PFSK-1 (cell line): ENCODE measurements around the gene STEAP1B. TPM values are rescaled to one million over a fixed set of nuclear protein-coding genes. Genes with fewer than 3 reads are reported as not detected.
"Not testable (repeated sequence)": the region's sequence is repeated elsewhere in the genome, so short reads cannot be mapped to it uniquely, and the experiment has no call there.

ENCODE experiments used
- FOXP2 ChIP-seq: optimal IDR thresholded peaks from 2 replicates; pipeline ENCODE3; 2011; ENCODE audit warnings: borderline replicate concordance, control low read depth, inconsistent platforms; ENCODE audit not compliant: insufficient read depth; ENCODE audit errors: extremely low read length, extremely low read depth
- POLR2AphosphoS5 ChIP-seq: IDR thresholded peaks from 2 replicates; pipeline ENCODE4 v1.6.1; 2012; ENCODE audit warnings: low read depth, mild to moderate bottlenecking, control low read depth, low read length, moderate library complexity
- REST ChIP-seq, 2 experiments: IDR thresholded peaks; 2 replicates each; pipeline versions ENCODE4 v1.6.1 to v1.8.0; 2011 to 2012; ENCODE audit warnings: low read depth in 2 of 2, low read length in 2 of 2, control low read depth in 1 of 2, inconsistent platforms in 1 of 2, mild to moderate bottlenecking in 1 of 2, moderate library complexity in 1 of 2; ENCODE audit not compliant: insufficient read depth in 1 of 2
- SIN3A ChIP-seq: IDR thresholded peaks from 2 replicates; pipeline ENCODE4 v1.6.1; 2012; ENCODE audit warnings: mild to moderate bottlenecking, low read length, moderate library complexity, borderline replicate concordance; ENCODE audit not compliant: insufficient read depth
- TAF1 ChIP-seq: IDR thresholded peaks from 2 replicates; pipeline ENCODE4 v1.6.1; 2012; ENCODE audit warnings: low read length, control low read depth, borderline replicate concordance; ENCODE audit not compliant: insufficient read depth
- polyA plus RNA-seq: library from polyadenylated mRNA; unstranded; fragments of >200 nt; gene quantifications from one replicate; pipeline ENCODE4 v1.2.1, GENCODE V29; 2012; ENCODE audit warnings: low read depth, missing spikeins; ENCODE audit not compliant: insufficient read length

Gene STEAP1B
- polyA plus RNA-seq = not detected

GRCh38 chr7:22499888-22500689 lies at the start of gene STEAP1B:
Gene STEAP1B (minus strand): TSS chr7:22500188. CDS start chr7:22494855, 5,333 bp downstream.
- TF ChIP-seq SIN3A, FOXP2, TAF1: not testable (repeated sequence)

GRCh38 chr7:22549051-22549450 lies 49.1 kb upstream of the STEAP1B start:
- no peak for TF ChIP-seq SIN3A
- no peak for TF ChIP-seq FOXP2
- no peak for TF ChIP-seq TAF1
- TF ChIP-seq REST (IDR thresholded peaks at IDR 0.05; ENCODE audit: insufficient read depth in 1 of 2, low read depth in 2 of 2, low read length in 2 of 2) = no peak
- no peak for TF ChIP-seq POLR2AphosphoS5

- TF ChIP-seq SIN3A (no peak), FOXP2 (no peak), POLR2AphosphoS5 (no peak), REST (IDR thresholded peaks at IDR 0.05; ENCODE audit: insufficient read depth in 1 of 2, low read depth in 2 of 2, low read length in 2 of 2) (no peak), TAF1 (no peak)
Measured at GRCh38 chr7:22548313-22548712, 48.3 kb upstream of the STEAP1B start.

GRCh38 chr7:22546769-22547168 lies 46.8 kb upstream of the STEAP1B start:
- TF ChIP-seq TAF1 = no peak
- no peak for TF ChIP-seq SIN3A
- no peak for TF ChIP-seq REST (IDR thresholded peaks at IDR 0.05; ENCODE audit: insufficient read depth in 1 of 2, low read depth in 2 of 2, low read length in 2 of 2)
- TF ChIP-seq POLR2AphosphoS5 = no peak
- TF ChIP-seq FOXP2 = no peak

- TF ChIP-seq TAF1 (no peak), FOXP2 (no peak), SIN3A (no peak), POLR2AphosphoS5 (no peak), REST (IDR thresholded peaks at IDR 0.05; ENCODE audit: insufficient read depth in 1 of 2, low read depth in 2 of 2, low read length in 2 of 2) (no peak)
Measured at GRCh38 chr7:22545529-22545928, 45.5 kb upstream of the STEAP1B start.
